Measurements from ENCODE around the gene HPCAL1. TPM values are rescaled to one million over a fixed set of nuclear protein-coding genes. Genes with fewer than 3 reads are reported as not detected.

HPCAL1 gene
- polyA plus RNA-seq, 3 donors, result 82.1 to 99.5 (median 98.0) TPM

GRCh38 chr2:10319892-10320574 is 17.3 kb downstream of the HPCAL1 start:
- peaks cover 0 to 16% of the 10 kb centered on the region in 2 donors for H3K36me3 ChIP-seq (replicated peaks in 1 of 2; ENCODE audit: control insufficient read depth in 1 of 2, insufficient read depth in 2 of 2, low read length in 2 of 2)
- Mint-ChIP-seq H3K9me3 (peaks cover 0 to 3% (median 0%) of the 10 kb centered on the region in 7 donors), H3K4me1 (peaks cover 25% of the 10 kb centered on the region), H3K4me3 (no peak overlapping the region), H3K36me3 (peaks cover 31 to 33% of the 10 kb centered on the region in 2 donors), H3K27ac (peak overlapping the region in 4 of 7 donors; percentile 2 to 68 (median 32)), H3K27me3 (ENCODE audit: low read depth in 3 of 3) (peaks cover 0 to 2% (median 0%) of the 10 kb centered on the region in 3 donors)
- intact Hi-C loops (cut with micrococcal nuclease), result loop anchor here in 1 of 2 donors (5.0 kb wide), 1 partner anchor 97 kb away; no protein-coding TSS in a partner anchor
- no peak overlapping the region for H3K9ac ChIP-seq (ENCODE audit: insufficient read depth, low read length, poor library complexity, severe bottlenecking)
- peaks cover 99% of the 10 kb centered on the region for H4K20me1 ChIP-seq (ENCODE audit: insufficient read depth, low read length)
- no peak overlapping the region for H3K4me3 ChIP-seq (replicated peaks in 1 of 3; ENCODE audit: low read depth in 2 of 3, low read length in 3 of 3)
- H3K4me2 ChIP-seq (replicated peaks; ENCODE audit: extremely low read depth, low read length, poor library complexity, severe bottlenecking), result no peak overlapping the region
- no peak overlapping the region for H3K27ac ChIP-seq (ENCODE audit: low read depth in 1 of 2, low read length in 2 of 2)
- H3K9me3 ChIP-seq (replicated peaks in 1 of 2; ENCODE audit: control insufficient read depth in 1 of 2, insufficient read depth in 1 of 2, low read length in 2 of 2), result no peaks in the 10 kb centered on the region
- peaks cover 98% of the 10 kb centered on the region for H3K79me2 ChIP-seq (ENCODE audit: insufficient read depth, low read length)
- peaks cover 0 to 2% of the 10 kb centered on the region in 2 donors for H3K4me1 ChIP-seq (ENCODE audit: control insufficient read depth in 1 of 2, insufficient read depth in 2 of 2, low read length in 2 of 2)
- no peak overlapping the region for H2AFZ ChIP-seq (ENCODE audit: insufficient read depth, low read depth, low read length, poor library complexity, severe bottlenecking)
- no peak for DNase-seq
- no peak for TF ChIP-seq CTCF (IDR thresholded peaks at IDR 0.05)
- no peaks in the 10 kb centered on the region for H3K27me3 ChIP-seq (ENCODE audit: control insufficient read depth in 2 of 2, insufficient read depth in 2 of 2, low read length in 2 of 2)
- WGBS (ENCODE audit: insufficient coverage), result 97% methylated on average over 6 of the region's 10 CpGs

GRCh38 chr2:10320575-10320931 is 17.8 kb downstream of the HPCAL1 start:
- peaks cover 0 to 2% (median 0%) of the 10 kb centered on the region in 3 donors for H3K27me3 Mint-ChIP-seq (ENCODE audit: low read depth in 3 of 3)
- intact Hi-C loops (cut with micrococcal nuclease), result no loop called here
- Histone ChIP-seq H3K9ac (ENCODE audit: insufficient read depth, low read length, poor library complexity, severe bottlenecking) (no peak overlapping the region), H3K9me3 (replicated peaks in 1 of 2; ENCODE audit: control insufficient read depth in 1 of 2, insufficient read depth in 1 of 2, low read length in 2 of 2) (no peaks in the 10 kb centered on the region), H3K27ac (ENCODE audit: low read depth in 1 of 2, low read length in 2 of 2) (no peak overlapping the region), H3K27me3 (ENCODE audit: control insufficient read depth in 2 of 2, insufficient read depth in 2 of 2, low read length in 2 of 2) (no peaks in the 10 kb centered on the region), H3K36me3 (replicated peaks in 1 of 2; ENCODE audit: control insufficient read depth in 1 of 2, insufficient read depth in 2 of 2, low read length in 2 of 2) (peaks cover 0 to 16% of the 10 kb centered on the region in 2 donors), H3K4me2 (replicated peaks; ENCODE audit: extremely low read depth, low read length, poor library complexity, severe bottlenecking) (no peak overlapping the region), H3K79me2 (ENCODE audit: insufficient read depth, low read length) (peaks cover 98% of the 10 kb centered on the region), H4K20me1 (ENCODE audit: insufficient read depth, low read length) (peaks cover 99% of the 10 kb centered on the region), H3K4me1 (ENCODE audit: control insufficient read depth in 1 of 2, insufficient read depth in 2 of 2, low read length in 2 of 2) (peaks cover 4 to 8% of the 10 kb centered on the region in 2 donors), H2AFZ (ENCODE audit: insufficient read depth, low read depth, low read length, poor library complexity, severe bottlenecking) (no peak overlapping the region), H3K4me3 (replicated peaks in 1 of 3; ENCODE audit: low read depth in 2 of 3, low read length in 3 of 3) (no peak overlapping the region)
- TF ChIP-seq CTCF (IDR thresholded peaks at IDR 0.05), result no peak
- DNase-seq, result no peak
- peak overlapping the region in 3 of 7 donors; percentile 2 to 51 (median 14) for H3K27ac Mint-ChIP-seq
- WGBS (ENCODE audit: insufficient coverage), result no CpG with 5 or more reads among the region's 4 CpGs
- H3K36me3 Mint-ChIP-seq, result peaks cover 31 to 33% of the 10 kb centered on the region in 2 donors
- H3K4me1 Mint-ChIP-seq, result peaks cover 31% of the 10 kb centered on the region
- no peak overlapping the region for H3K4me3 Mint-ChIP-seq
- peaks cover 0 to 3% (median 0%) of the 10 kb centered on the region in 7 donors for H3K9me3 Mint-ChIP-seq
